SU-DHL-6 (cell line): Measurements from ENCODE around the gene MORN5.

Source experiments
- H2AFZ ChIP-seq: fragments of 200-600 bp; sonication (generic); 2 replicates; pipeline ENCODE4 v1.6.1; 2014; ENCODE audit warnings: low read depth, mild to moderate bottlenecking, moderate library complexity, mixed read lengths, antibody characterized with exemption, low read length; ENCODE audit not compliant: severe bottlenecking
- H3F3A ChIP-seq: fragments of 200-600 bp; shearing (Covaris generic); 2 replicates; pipeline ENCODE4 v1.6.0; 2016; ENCODE audit warnings: antibody characterized with exemption, mild to moderate bottlenecking; ENCODE audit not compliant: insufficient read depth
- H3K27ac ChIP-seq: fragments of 200-600 bp; sonication (generic); 2 replicates; pipeline ENCODE4 v1.5.1; 2016; ENCODE audit warnings: low read depth, mild to moderate bottlenecking, low read length, moderate library complexity, mixed read lengths
- H3K27me3 ChIP-seq: fragments of 200-600 bp; sonication (generic), shearing (Covaris generic); 2 replicates; pipeline ENCODE4 v1.6.0; 2014; ENCODE audit warnings: mild to moderate bottlenecking, low read length
- H3K36me3 ChIP-seq: fragments of 200-600 bp; sonication (generic); 2 replicates; pipeline ENCODE4 v1.6.1; 2014; ENCODE audit warnings: mild to moderate bottlenecking, low read length, mixed read lengths
- H3K4me2 ChIP-seq: fragments of 300-600, 200-600 bp; shearing (Covaris generic), sonication (generic); 2 replicates; pipeline ENCODE4 v1.6.0; 2014; ENCODE audit warnings: low read length, low read depth, mild to moderate bottlenecking; ENCODE audit not compliant: poor library complexity, severe bottlenecking
- H3K4me3 ChIP-seq: fragments of 200-600 bp; sonication (generic); 2 replicates; pipeline ENCODE4 v1.5.1; 2014; ENCODE audit warnings: antibody characterized with exemption, low read length, mild to moderate bottlenecking, mixed read lengths; ENCODE audit not compliant: insufficient read depth, poor library complexity, severe bottlenecking
- H3K79me2 ChIP-seq: fragments of 200-600 bp; sonication (generic); 2 replicates; pipeline ENCODE4 v1.6.1; 2014; ENCODE audit warnings: mild to moderate bottlenecking, low read length, moderate library complexity; ENCODE audit not compliant: insufficient read depth
- H3K9ac ChIP-seq: fragments of 200-600 bp; sonication (generic); 2 replicates; pipeline ENCODE4 v1.7.0; 2014; ENCODE audit warnings: mild to moderate bottlenecking, low read length
- H3K9me2 ChIP-seq: fragments of 200-600 bp; sonication (generic); replicated peaks from 2 replicates; pipeline ENCODE4 v1.6.1; 2014; ENCODE audit warnings: low read length; ENCODE audit not compliant: insufficient read depth
- H3K9me3 ChIP-seq: fragments of 200-600 bp; sonication (generic); 2 replicates; pipeline ENCODE4 v1.6.1; 2014; ENCODE audit warnings: low read length, mixed read lengths; ENCODE audit not compliant: insufficient read depth
- H4K20me1 ChIP-seq: fragments of 200-600 bp; sonication (generic); 2 replicates; pipeline ENCODE4 v1.6.1; 2014; ENCODE audit warnings: low read depth, mild to moderate bottlenecking, antibody characterized with exemption, low read length, moderate library complexity, mixed read lengths
- EZH2phosphoT487 ChIP-seq: fragments of 200-600 bp; sonication (generic), shearing (Covaris generic); conservative IDR thresholded peaks from 2 replicates; pipeline ENCODE4 v1.6.1; 2018; ENCODE audit warnings: mild to moderate bottlenecking, antibody characterized with exemption, low read length, moderate library complexity, mixed read lengths
- TF ChIP-seq, protein P1 (sequence below): fragments of 200-600 bp; sonication (generic); IDR thresholded peaks from one replicate; pipeline ENCODE4 v1.5.1; 2017; ENCODE audit warnings: antibody characterized with exemption, mild to moderate bottlenecking, low read length, moderate library complexity; ENCODE audit not compliant: insufficient read depth, poor library complexity, severe bottlenecking

The MORN5 gene

GRCh38 chr9:122112238-122112637 is 47.5 kb upstream of the MORN5 start:
- no peaks in the 10 kb centered on the region for H3K36me3 ChIP-seq
- no peak overlapping the region for H3K4me3 ChIP-seq
- no peaks in the 10 kb centered on the region for H3F3A ChIP-seq
- H2AFZ ChIP-seq = no peak overlapping the region
- no peaks in the 10 kb centered on the region for H3K27me3 ChIP-seq
- H3K4me2 ChIP-seq = no peak overlapping the region
- no peak for TF ChIP-seq EZH2phosphoT487
- TF ChIP-seq, protein P1, sequence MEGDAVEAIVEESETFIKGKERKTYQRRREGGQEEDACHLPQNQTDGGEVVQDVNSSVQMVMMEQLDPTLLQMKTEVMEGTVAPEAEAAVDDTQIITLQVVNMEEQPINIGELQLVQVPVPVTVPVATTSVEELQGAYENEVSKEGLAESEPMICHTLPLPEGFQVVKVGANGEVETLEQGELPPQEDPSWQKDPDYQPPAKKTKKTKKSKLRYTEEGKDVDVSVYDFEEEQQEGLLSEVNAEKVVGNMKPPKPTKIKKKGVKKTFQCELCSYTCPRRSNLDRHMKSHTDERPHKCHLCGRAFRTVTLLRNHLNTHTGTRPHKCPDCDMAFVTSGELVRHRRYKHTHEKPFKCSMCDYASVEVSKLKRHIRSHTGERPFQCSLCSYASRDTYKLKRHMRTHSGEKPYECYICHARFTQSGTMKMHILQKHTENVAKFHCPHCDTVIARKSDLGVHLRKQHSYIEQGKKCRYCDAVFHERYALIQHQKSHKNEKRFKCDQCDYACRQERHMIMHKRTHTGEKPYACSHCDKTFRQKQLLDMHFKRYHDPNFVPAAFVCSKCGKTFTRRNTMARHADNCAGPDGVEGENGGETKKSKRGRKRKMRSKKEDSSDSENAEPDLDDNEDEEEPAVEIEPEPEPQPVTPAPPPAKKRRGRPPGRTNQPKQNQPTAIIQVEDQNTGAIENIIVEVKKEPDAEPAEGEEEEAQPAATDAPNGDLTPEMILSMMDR = no peak
- H3K27ac ChIP-seq = no peak overlapping the region
- H3K79me2 ChIP-seq = no peaks in the 10 kb centered on the region
- no peak overlapping the region for H3K9ac ChIP-seq
- H3K9me3 ChIP-seq = no peaks in the 10 kb centered on the region
- H3K9me2 ChIP-seq = no peaks in the 10 kb centered on the region
- H4K20me1 ChIP-seq = no peaks in the 10 kb centered on the region

GRCh38 chr9:122113574-122113973 is 46.1 kb upstream of the MORN5 start:
- Histone ChIP-seq H3K79me2 (no peaks in the 10 kb centered on the region), H3K9ac (no peak overlapping the region), H3K27me3 (no peaks in the 10 kb centered on the region), H3K9me3 (no peaks in the 10 kb centered on the region), H3K27ac (no peak overlapping the region), H3K4me2 (no peak overlapping the region), H3K36me3 (no peaks in the 10 kb centered on the region), H3K9me2 (no peaks in the 10 kb centered on the region), H2AFZ (no peak overlapping the region), H4K20me1 (no peaks in the 10 kb centered on the region), H3K4me3 (no peak overlapping the region), H3F3A (no peaks in the 10 kb centered on the region)
- TF ChIP-seq, protein P1 = no peak
- no peak for TF ChIP-seq EZH2phosphoT487

DNA sequence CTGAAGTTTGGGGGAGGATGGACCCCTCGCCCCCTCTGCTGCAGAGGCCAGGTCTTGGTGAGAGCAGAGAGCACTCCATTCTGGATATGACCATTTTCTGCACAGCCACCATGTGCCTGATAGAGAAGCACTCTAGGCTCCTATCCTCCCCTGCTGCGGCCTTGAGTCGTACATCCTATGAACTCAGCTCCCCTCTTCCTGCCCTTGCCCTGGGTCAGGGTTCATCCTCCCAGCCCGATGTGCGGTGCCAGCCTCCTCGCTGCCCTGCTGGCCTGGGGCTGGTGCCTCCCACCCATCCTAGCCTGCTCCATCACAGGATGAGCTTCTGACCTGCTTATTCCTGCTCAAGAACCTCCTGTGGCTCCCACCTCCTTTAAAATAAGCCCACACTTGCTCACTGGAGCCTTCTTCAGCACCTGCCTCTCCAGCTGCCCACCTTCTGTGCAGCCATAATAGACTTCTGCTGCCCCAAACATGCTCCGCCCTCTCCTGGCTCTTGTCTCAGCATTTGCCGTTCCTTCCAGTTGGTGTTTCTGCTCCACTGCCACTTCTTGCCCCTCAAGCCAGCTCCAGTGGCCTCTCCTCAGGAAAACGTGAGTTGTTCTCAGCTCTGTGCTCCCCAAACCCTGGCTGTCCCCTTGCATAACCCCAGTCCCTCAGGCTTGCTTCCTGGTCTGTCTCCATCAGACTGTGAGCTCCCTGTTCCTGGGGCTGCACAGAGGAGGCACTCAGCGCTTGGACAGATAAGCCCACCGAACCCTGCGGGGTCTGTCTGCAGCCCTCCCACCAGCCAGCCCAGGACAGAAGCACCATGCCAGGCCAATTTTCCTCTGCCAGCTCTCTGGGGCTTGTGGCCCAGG is 44.3 kb upstream of the MORN5 start:
- no peak for TF ChIP-seq EZH2phosphoT487
- TF ChIP-seq, protein P1 = no peak
- Histone ChIP-seq H3K4me3 (no peak overlapping the region), H3K27me3 (no peaks in the 10 kb centered on the region), H3K4me2 (no peak overlapping the region), H3K9me3 (no peaks in the 10 kb centered on the region), H3K27ac (no peak overlapping the region), H3K36me3 (no peaks in the 10 kb centered on the region), H3K9ac (no peak overlapping the region), H2AFZ (no peak overlapping the region), H3K79me2 (no peaks in the 10 kb centered on the region), H3F3A (no peaks in the 10 kb centered on the region), H3K9me2 (no peaks in the 10 kb centered on the region), H4K20me1 (no peaks in the 10 kb centered on the region)
